Right lobe of liver (tissue), 6 donors: ENCODE results near the gene DUSP2. TPM values are rescaled to one million over a fixed set of nuclear protein-coding genes. Genes with fewer than 3 reads are reported as not detected.
A peak's percentile ranks its signal among the peaks of the same experiment; 100 is the strongest.

Source experiments
- ATAC-seq, 4 donors: fragments of 200-7000 bp; cut with Tn5 transposase; one replicate each; pipeline ENCODE4 v1.9.1; 2020; ENCODE audit warnings: mild to moderate bottlenecking in 4 of 4, moderate library complexity in 4 of 4
- DNase-seq, 3 donors: peaks; one replicate each; pipeline ENCODE4 v3.0.0-alpha.2; 2020
- H3K27ac ChIP-seq, 3 donors: fragments of 200-600 bp; one replicate each; pipeline ENCODE4 v1.8.0; 2022
- H3K27me3 ChIP-seq, 2 donors: fragments of 200-600 bp; one replicate each; pipeline ENCODE4 v1.8.0; 2022
- H3K36me3 ChIP-seq, 4 donors: fragments of 200-600 bp; sonication (generic) in 1 of 4; one replicate each; pipeline versions ENCODE4 v1.5.1 to v1.8.0; 2017 to 2022; ENCODE audit warnings: control low read depth in 1 of 4
- H3K4me1 ChIP-seq, 4 donors: fragments of 200-600 bp; sonication (generic) in 1 of 4; one replicate each; pipeline versions ENCODE4 v1.5.1 to v1.8.0; 2017 to 2022; ENCODE audit warnings: control low read depth in 1 of 4
- H3K4me3 ChIP-seq, 3 donors: fragments of 200-600 bp; one replicate each; pipeline ENCODE4 v1.8.0; 2022
- H3K9me3 ChIP-seq, 4 donors: fragments of 200-600 bp; sonication (generic) in 1 of 4; one replicate each; pipeline versions ENCODE4 v1.5.1 to v1.8.0; 2017 to 2022; ENCODE audit warnings: control low read depth in 1 of 4
- CTCF ChIP-seq, 4 donors: fragments of 200-600 bp in 3 of 4; fragments of 450-650 bp in 1 of 4; IDR thresholded peaks; one replicate each; pipeline versions ENCODE4 v1.5.1 to v1.8.0; 2016 to 2022; ENCODE audit warnings: antibody characterized with exemption in 4 of 4, mild to moderate bottlenecking in 2 of 4
- POLR2A ChIP-seq: fragments of 450-650 bp; IDR thresholded peaks from one replicate; pipeline ENCODE4 v1.6.1; 2017; ENCODE audit warnings: antibody characterized with exemption, mild to moderate bottlenecking
- WGBS: methylation state at CpG from one replicate; pipeline ENCODE4 v1.1.6; 2018; ENCODE audit warnings: low coverage, low lambda C conversion rate; ENCODE audit not compliant: insufficient coverage; ENCODE audit errors: missing lambda C conversion rate; 5-methylcytosine and 5-hydroxymethylcytosine counted together
- intact Hi-C, 2 donors: fragments of 100-400 bp; cut with DNase I; formaldehyde crosslinking; loops; one replicate each; pipeline versions ENCODE4 v1.11.2 to v1.14.1; 2022
- total RNA-seq, 6 experiments: library from RNA; depleted of rRNA in 2 of 6; stranded (reverse); fragments of >200 nt in 2 of 6; fragmentation: NEBNext Ultra II Directional in 3 of 6; extraction: Animal tissue kit (Norgen Biotek cat#: 25700) in 3 of 6; gene quantifications; one replicate each; pipeline versions ENCODE4 v1.1.0 to v1.2.4, GENCODE V29; 2016 to 2023
- donor health status: DM: no; HTN: yes; CAD: no.
- donor health status: DM: no; HTN: no; CAD: no.
- donor health status: DM: no; HTN: no; CAD: no.
- donor health status: DM: no; HTN: yes; CAD: no.
- donor health status: DM: no; HTN: yes; CAD: no.

The DUSP2 gene
- total RNA-seq, 6 experiments from 2014 or later, result 0.44 to 2.5 (median 1.2) TPM

- H3K4me1 ChIP-seq, result no peaks in the 10 kb centered on the region
- no peak for TF ChIP-seq CTCF (IDR thresholded peaks at IDR 0.05)
- TF ChIP-seq POLR2A, result no peak
- H3K9me3 ChIP-seq, result no peaks in the 10 kb centered on the region
- intact Hi-C loops, result loop anchor here in 1 of 2 donors (10.0 kb wide), 1 partner anchor 351 kb away; the partner anchor contains the start of gene NEURL3
- no peak overlapping the region for H3K27ac ChIP-seq
- H3K4me3 ChIP-seq, result no peak overlapping the region
- no peaks in the 10 kb centered on the region for H3K36me3 ChIP-seq
- peak in 2 of 3 donors; percentile 11 to 48 for DNase-seq
- WGBS, result 65% methylated on average over 2 of the region's 7 CpGs
- no peak for ATAC-seq
- H3K27me3 ChIP-seq, result no peaks in the 10 kb centered on the region
These were observed 8.8 kb upstream of the DUSP2 start for GRCh38 chr2:96153991-96154431.

GRCh38 chr2:96153291-96153713 lies 8.1 kb upstream of the DUSP2 start:
- no peaks in the 10 kb centered on the region for H3K4me1 ChIP-seq
- no peak for TF ChIP-seq CTCF (IDR thresholded peaks at IDR 0.05)
- no peak for TF ChIP-seq POLR2A
- no peak overlapping the region for H3K4me3 ChIP-seq
- no peaks in the 10 kb centered on the region for H3K36me3 ChIP-seq
- H3K27ac ChIP-seq, result no peak overlapping the region
- no peaks in the 10 kb centered on the region for H3K9me3 ChIP-seq
- intact Hi-C loops, result loop anchor here in 1 of 2 donors (10.0 kb wide), 1 partner anchor 351 kb away; the partner anchor contains the start of gene NEURL3
- no peak for ATAC-seq
- WGBS, result 86% methylated on average over 1 of the region's 7 CpGs
- no peaks in the 10 kb centered on the region for H3K27me3 ChIP-seq
- peak in 2 of 3 donors; percentile 16 to 40 for DNase-seq

GRCh38 chr2:96152304-96153161 lies 7.3 kb upstream of the DUSP2 start:
- Histone ChIP-seq H3K4me3 (no peak overlapping the region), H3K9me3 (no peaks in the 10 kb centered on the region), H3K27ac (no peak overlapping the region), H3K36me3 (no peaks in the 10 kb centered on the region), H3K27me3 (no peaks in the 10 kb centered on the region), H3K4me1 (no peaks in the 10 kb centered on the region)
- peak; percentile 12 to 32 (median 30) for DNase-seq
- intact Hi-C loops, result loop anchor here in 1 of 2 donors (10.0 kb wide), 1 partner anchor 352 kb away; the partner anchor contains the start of gene NEURL3
- WGBS, result 72% methylated on average over 6 of the region's 13 CpGs
- TF ChIP-seq POLR2A, result no peak
- no peak for TF ChIP-seq CTCF (IDR thresholded peaks at IDR 0.05)
- no peak for ATAC-seq

GRCh38 chr2:96151595-96152303 lies 6.5 kb upstream of the DUSP2 start:
- H3K4me1 ChIP-seq, result no peaks in the 10 kb centered on the region
- intact Hi-C loops, result loop anchor here in 1 of 2 donors (10.0 kb wide), 1 partner anchor 353 kb away; the partner anchor contains the start of gene NEURL3
- ATAC-seq (peak in 1 of 4 donors; percentile 19), DNase-seq (no peak)
- 69% methylated on average over 7 of the region's 9 CpGs for WGBS
- H3K27ac ChIP-seq, result no peak overlapping the region
- no peaks in the 10 kb centered on the region for H3K9me3 ChIP-seq
- TF ChIP-seq POLR2A (no peak), CTCF (IDR thresholded peaks at IDR 0.05) (no peak)
- H3K27me3 ChIP-seq, result no peaks in the 10 kb centered on the region
- H3K4me3 ChIP-seq, result no peak overlapping the region
- no peaks in the 10 kb centered on the region for H3K36me3 ChIP-seq
